ENCODE results near the gene QKI.

The QKI gene

DNA sequence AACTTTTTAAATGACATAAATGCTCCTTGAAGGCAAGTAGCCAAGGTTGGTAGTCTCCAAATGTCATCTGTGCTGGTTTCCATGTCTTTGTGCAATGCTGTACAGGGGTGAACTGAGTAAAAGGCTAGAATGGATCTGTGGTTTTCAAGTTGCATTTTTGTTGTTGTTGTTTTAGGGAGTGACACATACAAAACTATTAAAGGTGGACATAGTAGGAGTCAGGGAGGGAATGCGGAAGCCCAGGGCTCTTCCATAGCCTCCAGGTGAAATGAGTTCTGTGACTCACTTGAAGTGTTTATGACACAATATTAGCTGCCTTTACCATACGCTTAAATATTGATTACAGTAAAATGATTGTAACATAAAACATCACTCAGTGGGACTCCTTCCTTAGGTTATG, 22.5 kb upstream of the QKI start:
- DNase-seq (ENCODE audit: low read depth in 2 of 2): no peak

- no peak for DNase-seq (ENCODE audit: low read depth in 2 of 2)
These were observed 22.0 kb upstream of the QKI start for GRCh38 chr6:163392533-163392932.

DNA sequence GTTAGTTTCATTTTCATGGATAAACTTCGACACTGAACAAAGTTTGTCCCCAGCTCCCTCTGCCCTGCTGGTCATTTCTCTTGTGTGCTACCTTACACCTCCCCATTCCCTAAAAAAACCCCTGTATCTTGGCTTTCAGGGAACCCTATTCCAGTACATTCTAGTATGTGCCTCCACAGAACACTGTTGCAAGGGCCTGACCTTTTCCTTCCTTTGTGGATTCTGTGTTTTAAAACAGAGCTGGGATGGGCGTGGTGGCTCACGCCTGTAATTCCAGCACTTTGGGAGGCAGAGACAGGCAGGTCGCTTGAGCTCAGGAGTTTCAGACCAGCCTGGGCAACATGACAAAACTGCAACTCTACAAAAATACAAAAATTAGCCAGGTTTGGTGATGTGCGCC, 20.6 kb upstream of the QKI start:
- no peak for DNase-seq (ENCODE audit: low read depth in 2 of 2)

- DNase-seq (ENCODE audit: low read depth in 2 of 2): no peak
These were observed 19.9 kb upstream of the QKI start for GRCh38 chr6:163394659-163395058.

DNA sequence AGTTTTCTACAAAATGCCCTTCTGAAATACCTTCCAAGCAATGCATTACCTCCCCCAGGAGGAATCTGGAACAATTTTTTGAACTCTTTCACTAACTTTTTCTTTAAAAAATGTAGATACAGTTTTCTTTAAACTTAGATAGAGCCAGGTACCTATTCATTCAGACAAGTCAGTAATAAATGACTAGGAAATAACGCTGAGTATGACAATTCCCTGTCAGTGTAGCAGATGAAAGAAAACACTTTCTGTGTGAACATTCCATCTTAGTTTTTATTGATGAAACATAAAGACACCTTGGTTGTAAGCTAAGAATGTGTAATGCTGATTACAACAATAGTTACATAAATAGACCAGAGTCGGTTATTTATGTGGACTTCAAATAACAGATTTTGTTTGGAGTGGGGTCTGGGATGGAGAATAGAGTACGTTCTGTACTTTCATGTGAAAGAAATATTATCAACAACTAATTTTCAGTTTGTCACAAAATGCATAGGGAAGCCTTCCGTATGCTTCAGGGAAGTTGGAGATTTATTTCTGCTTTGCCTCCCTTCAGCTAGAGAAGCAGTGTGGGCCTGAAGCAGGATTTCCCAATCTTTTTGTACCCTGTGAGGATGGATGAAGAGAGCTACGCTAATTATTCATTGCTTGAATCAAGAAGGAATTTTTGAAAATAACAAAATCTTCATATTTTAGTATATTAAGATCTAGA, 19.2 kb upstream of the QKI start:
- no peak for DNase-seq (ENCODE audit: low read depth in 2 of 2)

DNA sequence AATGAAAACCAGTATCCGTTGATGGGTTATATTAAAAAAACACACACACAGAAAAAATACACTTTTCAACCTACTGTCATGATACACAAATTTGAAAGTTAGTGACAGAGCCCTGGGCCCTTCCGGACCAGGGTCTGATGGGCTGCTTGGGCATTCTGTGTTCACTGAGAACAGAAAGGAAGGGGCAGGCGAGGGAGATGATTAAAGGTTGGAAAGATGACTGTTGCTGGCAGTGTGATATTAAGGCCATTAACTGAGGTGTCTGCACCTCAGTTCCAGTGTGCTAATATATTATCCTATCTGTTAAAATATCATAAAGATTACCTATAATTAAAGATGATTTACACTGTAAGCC, 18.7 kb upstream of the QKI start:
- DNase-seq (ENCODE audit: low read depth in 2 of 2): no peak

DNA sequence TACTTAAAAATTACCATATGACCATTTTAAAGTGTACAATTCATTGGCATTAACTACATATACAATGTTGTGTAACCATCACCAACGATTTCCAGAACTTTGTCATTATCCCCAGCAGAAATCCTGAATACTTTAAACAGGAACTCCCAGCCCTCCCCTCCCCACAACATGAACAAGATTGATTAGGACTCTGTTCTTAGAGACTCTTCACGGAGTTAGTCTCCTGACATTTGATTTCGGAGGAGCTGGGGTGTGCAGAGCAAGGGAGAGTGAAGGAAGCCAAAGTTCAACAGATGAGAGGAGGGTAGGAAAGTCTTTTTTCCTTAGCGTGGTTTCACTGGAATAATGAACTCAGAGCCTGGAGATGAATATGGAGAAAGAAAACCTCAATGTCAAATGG, 17.2 kb upstream of the QKI start:
- DNase-seq (ENCODE audit: low read depth in 2 of 2): no peak

DNA sequence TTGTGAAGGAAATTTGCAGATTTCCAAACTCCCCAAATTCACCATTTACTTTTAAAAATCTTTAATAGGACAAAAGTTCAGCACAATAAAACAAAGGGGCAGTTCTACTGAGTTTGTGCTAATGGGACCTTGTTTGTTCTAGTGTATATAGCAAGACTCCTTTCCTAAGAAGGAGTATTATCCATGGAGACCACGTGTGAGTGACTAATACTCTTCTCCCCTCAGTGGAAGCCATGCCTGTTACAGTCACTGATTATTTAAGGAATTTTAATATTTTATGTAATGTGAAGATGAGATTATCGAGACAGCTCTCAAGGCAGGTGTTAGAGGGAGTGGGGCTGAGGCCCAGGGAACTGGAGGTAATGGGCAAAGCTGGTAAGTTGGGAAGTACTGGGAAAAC, 16.4 kb upstream of the QKI start:
- no peak for DNase-seq (ENCODE audit: low read depth in 2 of 2)

GRCh38 chr6:163398815-163399214, 15.7 kb upstream of the QKI start:
- no peak for DNase-seq (ENCODE audit: low read depth in 2 of 2)

DNA sequence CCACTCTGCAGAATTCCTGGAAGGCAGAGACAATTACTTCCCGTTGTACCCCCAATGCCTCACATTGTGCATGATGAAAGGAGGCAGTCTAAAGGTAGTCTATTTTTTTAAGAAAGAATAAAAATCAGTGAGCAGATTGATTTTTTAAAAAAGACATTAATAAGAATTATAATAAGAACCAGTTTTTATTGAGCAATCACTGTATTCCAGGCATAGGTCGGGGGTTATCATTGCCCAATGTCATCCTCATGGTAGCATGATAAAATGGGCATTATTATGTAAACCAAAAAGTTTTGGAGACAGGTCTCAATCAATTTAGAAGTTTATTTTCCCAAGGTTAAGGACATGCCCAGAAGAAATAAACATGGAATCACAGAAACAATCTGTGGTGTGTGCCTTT, 14.0 kb upstream of the QKI start:
- DNase-seq (ENCODE audit: low read depth in 2 of 2): no peak

DNA sequence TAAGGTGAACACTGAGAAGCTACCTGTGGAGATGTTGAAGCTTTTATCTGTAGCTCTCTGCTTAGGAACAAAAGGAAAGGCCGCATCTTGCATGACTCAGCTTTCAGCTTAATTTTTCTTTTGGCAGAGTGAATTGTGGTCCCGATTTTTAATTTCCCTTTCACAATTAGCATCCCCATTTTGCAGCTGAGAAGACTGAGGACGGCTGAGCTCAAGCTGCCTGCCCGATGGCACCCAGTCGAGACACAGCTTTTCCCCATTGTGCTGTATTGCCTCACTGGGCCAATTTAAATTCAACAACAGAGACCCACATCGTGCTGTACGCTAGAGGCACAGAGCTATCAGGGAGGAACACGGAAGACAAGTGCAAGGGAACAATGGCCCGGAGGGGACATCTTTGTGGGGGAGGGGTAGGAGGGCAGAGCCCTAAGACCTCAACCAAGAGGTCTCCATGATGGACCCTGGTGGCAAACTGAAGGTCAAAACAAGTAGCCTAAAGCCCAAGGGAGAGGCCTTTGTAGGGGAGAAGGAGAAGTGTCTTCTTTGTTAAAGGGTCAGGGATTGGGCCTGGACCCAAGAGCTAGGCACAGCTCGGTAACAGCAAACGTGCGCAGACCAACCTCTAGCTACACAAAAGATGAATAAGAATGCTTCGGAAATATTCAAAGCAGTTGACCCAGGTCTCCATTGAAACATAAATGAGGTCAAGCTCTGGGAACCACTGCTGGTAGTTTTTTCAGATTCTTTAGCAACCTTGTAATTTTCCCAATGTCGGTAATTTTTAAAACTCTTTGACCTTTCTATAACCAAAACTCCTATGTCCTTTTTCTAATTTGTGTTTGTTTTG, 13.3 kb upstream of the QKI start:
- DNase-seq (ENCODE audit: low read depth in 2 of 2): no peak

DNA sequence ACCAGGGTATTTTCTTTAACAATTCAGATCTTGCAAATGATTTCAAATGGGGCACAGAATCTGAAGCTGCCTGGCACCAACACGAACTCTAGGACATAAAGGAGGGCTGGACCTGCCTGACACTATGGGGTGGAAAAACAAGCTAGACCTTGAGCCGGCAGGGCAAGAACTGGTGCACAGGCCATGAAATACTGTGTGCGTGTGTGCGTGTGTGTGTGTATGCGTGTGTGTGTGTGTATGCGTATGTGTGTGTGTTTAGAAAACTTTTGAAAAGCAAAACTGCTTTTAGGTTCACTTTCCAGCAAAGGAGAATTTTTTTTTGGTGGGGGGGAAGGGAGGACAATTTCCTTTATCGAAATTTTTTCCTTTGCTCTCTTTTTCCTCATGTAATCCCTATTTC, 11.9 kb upstream of the QKI start:
- DNase-seq (ENCODE audit: low read depth in 2 of 2): no peak

GRCh38 chr6:163404825-163405265, 9.7 kb upstream of the QKI start:
- DNase-seq (ENCODE audit: low read depth in 2 of 2): no peak

DNA sequence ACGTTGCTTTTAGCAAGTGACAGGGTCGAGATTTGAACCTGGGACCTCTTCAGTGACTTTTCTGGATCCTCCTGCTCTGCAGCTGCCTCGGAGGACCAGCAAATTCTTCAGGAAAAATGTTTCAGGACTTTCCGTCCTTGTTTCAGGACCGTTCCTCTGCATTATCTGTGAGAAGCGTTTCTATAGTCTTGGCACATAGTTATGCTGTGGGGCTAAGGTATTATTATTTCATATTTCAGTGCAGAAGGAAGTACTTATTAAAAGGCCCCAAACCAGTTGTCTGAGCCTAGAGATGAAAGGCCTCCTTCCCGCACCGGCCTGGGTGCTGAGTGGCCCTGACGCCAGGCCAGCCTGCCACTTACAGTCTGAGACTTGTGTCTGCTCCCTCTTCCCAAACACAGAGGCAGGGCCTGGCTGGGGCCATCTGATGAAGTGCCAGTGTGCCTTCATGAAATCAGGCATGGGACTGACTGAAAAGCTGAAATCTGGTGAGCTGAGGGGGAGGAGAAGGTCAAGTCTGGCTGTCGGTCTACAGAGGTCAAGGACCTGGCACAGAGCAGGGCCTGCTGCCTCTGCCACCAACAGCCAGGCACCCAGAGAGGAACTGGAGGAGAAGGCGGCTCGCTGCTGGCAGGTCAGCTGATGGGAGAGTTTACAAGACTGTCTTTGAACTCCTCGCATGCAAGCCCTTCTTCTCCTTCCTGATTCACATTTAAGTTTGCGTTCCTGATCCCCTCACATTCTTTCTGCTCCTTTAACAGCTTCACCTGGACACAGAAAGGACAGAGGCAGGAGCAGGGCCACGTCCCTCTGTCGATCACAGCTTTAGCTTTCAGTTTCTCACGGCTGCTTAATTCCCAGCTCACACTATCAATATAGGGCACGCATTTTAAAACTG, 8.9 kb upstream of the QKI start:
- peak in 1 of 2 donors; percentile 5 for DNase-seq (ENCODE audit: low read depth in 2 of 2)

- no peak for DNase-seq (ENCODE audit: low read depth in 2 of 2)
These were observed 8.2 kb upstream of the QKI start for GRCh38 chr6:163406366-163406765.

- no peak for DNase-seq (ENCODE audit: low read depth in 2 of 2)
These were observed 7.7 kb upstream of the QKI start for GRCh38 chr6:163406830-163407229.

DNA sequence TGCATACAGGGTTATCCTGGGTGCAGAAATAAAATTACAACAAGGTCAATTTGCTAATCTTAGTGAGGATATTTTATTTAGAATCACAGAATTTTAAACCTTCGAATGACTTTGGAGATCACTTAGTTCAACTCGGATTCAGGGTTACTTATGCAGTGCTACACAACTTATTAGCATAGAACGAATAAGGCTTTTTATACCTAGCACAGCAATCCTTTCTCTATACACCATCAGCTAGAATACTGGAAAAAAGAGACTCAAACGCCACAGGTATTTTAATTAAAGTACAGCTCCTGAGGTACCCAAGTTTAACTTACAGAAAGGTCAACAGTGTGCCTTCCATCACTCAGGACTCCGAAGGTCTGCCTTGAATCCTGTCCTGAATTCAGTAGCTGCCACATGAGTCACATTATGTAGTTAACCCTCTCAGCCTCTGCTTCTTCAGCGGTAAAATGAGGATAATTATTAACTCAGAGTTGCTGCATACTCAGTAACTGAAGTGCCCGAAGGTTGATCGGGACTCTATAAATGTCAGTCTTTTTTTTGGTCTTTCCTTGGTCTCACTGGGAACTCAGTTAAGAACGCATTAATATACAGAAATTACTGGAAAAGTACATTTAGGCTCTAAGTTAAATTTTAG, 6.0 kb upstream of the QKI start:
- no peak for DNase-seq (ENCODE audit: low read depth in 2 of 2)

- DNase-seq (ENCODE audit: low read depth in 2 of 2): no peak
These were observed 4.8 kb upstream of the QKI start for GRCh38 chr6:163409712-163410111.

DNA sequence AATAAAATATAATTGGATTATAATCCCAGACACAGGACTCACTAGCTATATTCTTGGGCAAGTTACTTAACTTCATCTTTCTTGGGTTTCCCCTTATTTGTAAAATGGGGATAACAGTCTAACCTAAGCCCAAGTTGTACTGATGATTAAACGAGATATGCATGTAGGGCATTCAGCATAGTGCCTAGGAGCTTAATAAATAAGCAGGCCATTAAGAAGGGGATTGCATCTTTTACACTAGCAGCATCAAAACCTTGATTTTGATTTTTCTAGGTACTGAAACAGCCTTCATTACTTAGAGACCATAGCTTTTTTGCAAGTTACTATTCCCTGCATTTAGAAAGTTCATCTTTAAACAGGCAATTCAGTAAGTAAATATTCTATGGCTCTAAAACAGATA, 2.2 kb upstream of the QKI start:
- no peak for DNase-seq (ENCODE audit: low read depth in 2 of 2)

DNA sequence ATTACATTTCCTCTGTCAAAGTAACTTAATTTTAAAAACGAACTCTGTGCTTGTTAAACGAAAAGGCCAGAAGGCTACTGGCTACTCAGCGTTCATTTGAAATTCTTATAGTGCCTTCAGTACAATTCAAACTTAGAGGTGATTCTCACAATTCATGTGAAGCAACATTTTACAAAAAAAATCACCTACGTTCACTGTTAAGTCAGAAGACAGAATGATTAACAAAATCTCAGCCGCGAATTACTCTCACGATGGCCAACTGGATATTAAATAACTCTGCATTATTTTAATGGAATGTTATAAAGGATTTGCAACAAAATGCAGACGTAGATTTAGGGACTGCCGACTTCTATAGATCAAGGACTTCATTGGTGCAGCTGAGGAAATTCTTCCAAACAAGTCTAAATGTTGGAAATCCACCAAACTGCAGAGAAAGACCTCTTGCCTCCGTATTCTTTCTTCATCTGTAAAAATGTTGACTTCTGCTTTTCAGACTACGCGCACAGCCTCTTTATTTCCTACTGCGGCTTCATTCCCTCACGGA, 1.6 kb upstream of the QKI start:
- DNase-seq (ENCODE audit: low read depth in 2 of 2): no peak

DNA sequence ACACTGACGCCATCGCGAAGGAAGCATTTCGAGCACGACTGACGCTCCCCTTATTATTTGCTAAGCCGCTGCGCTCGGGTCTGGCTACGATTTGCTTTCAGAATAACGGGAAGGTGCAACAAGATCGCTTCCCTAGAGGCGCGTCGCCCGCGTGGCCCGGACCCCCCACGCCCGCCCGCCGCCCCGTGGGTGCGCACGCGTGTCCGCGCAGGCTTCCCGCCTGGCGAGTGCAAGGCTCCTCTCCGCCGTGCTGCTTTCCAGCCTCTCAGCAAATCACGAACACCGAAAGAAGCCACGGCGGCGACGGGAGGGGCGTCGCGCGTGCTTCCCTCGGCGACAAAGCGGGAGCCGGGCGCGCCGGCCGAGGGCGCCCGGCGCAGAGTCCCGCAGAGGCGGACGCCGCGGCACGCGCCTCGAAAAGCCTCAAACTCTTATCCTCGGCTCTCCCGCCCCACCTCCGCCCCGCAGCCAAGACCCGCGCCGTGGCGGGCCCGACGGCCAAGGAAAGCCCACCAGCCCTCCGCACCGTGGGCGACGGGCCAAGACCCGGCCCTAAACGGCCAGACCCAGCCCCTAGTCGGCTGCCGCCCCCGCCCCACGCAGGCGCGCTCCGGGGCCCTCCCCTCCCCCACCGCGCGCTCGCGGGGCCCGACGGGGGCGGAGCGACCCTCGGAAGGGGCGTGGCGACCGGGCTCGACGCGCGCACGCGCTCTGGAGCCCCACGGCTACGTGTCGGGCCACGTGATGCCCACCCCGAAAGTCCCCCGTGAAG, 987 bp upstream of the QKI start:
- DNase-seq (ENCODE audit: low read depth in 2 of 2): peak; percentile 92 to 96
